ENCODE data around the gene RNF157. TPM values are rescaled to one million over a fixed set of nuclear protein-coding genes. Genes with fewer than 3 reads are reported as not detected.
"Not testable (repeated sequence)": the region's sequence is repeated elsewhere in the genome, so short reads cannot be mapped to it uniquely, and the experiment has no call there.

Gene RNF157
- total RNA-seq, 6 donors from 2014 or later: 1.1 to 14.7 (median 2.5) TPM

GRCh38 chr17:76268991-76269981 lies 29.0 kb upstream of the RNF157 start:
- Histone ChIP-seq H3K4me3 (peak overlapping the region in 2 of 4 donors; percentile 6 to 89), H3K27me3 (no peaks in the 10 kb centered on the region), H3K27ac (peak overlapping the region; percentile 94 to 100 (median 96)), H3K36me3 (peaks cover 2 to 25% (median 21%) of the 10 kb centered on the region in 4 donors), H3K9me3 (no peaks in the 10 kb centered on the region), H3K4me1 (peaks cover 76 to 84% (median 79%) of the 10 kb centered on the region in 4 donors)
- 68 to 71% methylated on average over 9 to 12 of the region's 12 CpGs for whole genome bisulfite sequencing, 2 donors
- DNase-seq (no peak), ATAC-seq (ENCODE audit: low FRiP score in 2 of 2) (no peak)
- no peak for TF ChIP-seq CTCF (IDR thresholded peaks at IDR 0.05)
- no peak for TF ChIP-seq POLR2AphosphoS5 (IDR thresholded peaks at IDR 0.05)

- peak overlapping the region; percentile 94 to 100 (median 96) for H3K27ac ChIP-seq
- ATAC-seq (ENCODE audit: low FRiP score in 2 of 2) (peak; percentile 13 to 46), DNase-seq (peak; percentile 52 to 95)
- peak overlapping the region in 3 of 4 donors; percentile 6 to 89 (median 26) for H3K4me3 ChIP-seq
- no peaks in the 10 kb centered on the region for H3K9me3 ChIP-seq
- H3K36me3 ChIP-seq: peaks cover 2 to 25% (median 21%) of the 10 kb centered on the region in 4 donors
- peaks cover 77 to 84% (median 80%) of the 10 kb centered on the region in 4 donors for H3K4me1 ChIP-seq
- 6 to 22% methylated on average over 4 to 9 of the region's 9 CpGs for WGBS, 2 donors
- TF ChIP-seq POLR2AphosphoS5 (IDR thresholded peaks at IDR 0.05) (peak; percentile 94), POLR2A (IDR thresholded peaks at IDR 0.05) (peak in 3 of 4 donors; percentile 25 to 79 (median 50)), CTCF (IDR thresholded peaks at IDR 0.05) (no peak), EP300 (IDR thresholded peaks at IDR 0.05) (peak in 1 of 4 donors; percentile 86)
- no peaks in the 10 kb centered on the region for H3K27me3 ChIP-seq
These were observed 27.9 kb upstream of the RNF157 start for GRCh38 chr17:76268015-76268749.

GRCh38 chr17:76267581-76268001 lies 27.3 kb upstream of the RNF157 start:
- not testable (repeated sequence) for ATAC-seq (ENCODE audit: low FRiP score in 2 of 2); H3K27me3 ChIP-seq; DNase-seq; H3K9me3 ChIP-seq
- 87 to 89% methylated on average over 13 of the region's 13 CpGs for WGBS, 2 donors
- H3K4me3 ChIP-seq: peak overlapping the region in 3 of 4 donors; percentile 6 to 89 (median 26)
- peaks cover 78 to 84% (median 80%) of the 10 kb centered on the region in 4 donors for H3K4me1 ChIP-seq
- H3K36me3 ChIP-seq: peaks cover 2 to 25% (median 21%) of the 10 kb centered on the region in 4 donors
- H3K27ac ChIP-seq: peak overlapping the region; percentile 94 to 100 (median 96)

GRCh38 chr17:76267051-76267576 lies 26.8 kb upstream of the RNF157 start:
- Histone ChIP-seq H3K36me3 (peaks cover 2 to 25% (median 21%) of the 10 kb centered on the region in 4 donors), H3K27ac (peak overlapping the region; percentile 94 to 100 (median 96)), H3K27me3 (no peaks in the 10 kb centered on the region), H3K4me3 (peak overlapping the region; percentile 89 to 100 (median 96)), H3K9me3 (no peaks in the 10 kb centered on the region), H3K4me1 (peaks cover 78 to 84% (median 80%) of the 10 kb centered on the region in 4 donors)
- no peak for DNase-seq
- 44 to 46% methylated on average over 3 to 4 of the region's 4 CpGs for WGBS, 2 donors
- peak in 1 of 4 donors; percentile 16 for TF ChIP-seq POLR2A (IDR thresholded peaks at IDR 0.05)
- no peak for TF ChIP-seq EP300 (IDR thresholded peaks at IDR 0.05)
- no peak for ATAC-seq (ENCODE audit: low FRiP score in 2 of 2)

- Histone ChIP-seq H3K27ac (peak overlapping the region; percentile 94 to 100 (median 96)), H3K36me3 (peaks cover 2 to 25% (median 21%) of the 10 kb centered on the region in 4 donors), H3K27me3 (no peaks in the 10 kb centered on the region), H3K4me3 (peak overlapping the region; percentile 89 to 100 (median 96)), H3K9me3 (no peaks in the 10 kb centered on the region), H3K4me1 (peaks cover 78 to 82% (median 80%) of the 10 kb centered on the region in 4 donors)
- peak in 1 of 2 donors; percentile 63 for DNase-seq
- 2 to 10% methylated on average over 2 to 10 of the region's 12 CpGs for WGBS, 2 donors
- TF ChIP-seq POLR2AphosphoS5 (IDR thresholded peaks at IDR 0.05) (peak in 1 of 2 donors; percentile 44), EP300 (IDR thresholded peaks at IDR 0.05) (no peak), POLR2A (IDR thresholded peaks at IDR 0.05) (peak in 1 of 4 donors; percentile 2), CTCF (IDR thresholded peaks at IDR 0.05) (no peak)
- no peak for ATAC-seq (ENCODE audit: low FRiP score in 2 of 2)
These were observed 26.1 kb upstream of the RNF157 start for GRCh38 chr17:76266244-76266938.
